Epithelial cell of esophagus (primary cell): Measurements from ENCODE around the gene GPR82.

Experiments
- DNase-seq: peaks from one replicate; pipeline ENCODE4 v3.0.0; 2010; ENCODE audit warnings: low read depth
- H3K4me3 ChIP-seq: 2 replicates; pipeline ENCODE4 v1.5.1; 2011; ENCODE audit warnings: mild to moderate bottlenecking, low read length, control low read depth
- TF ChIP-seq, protein P1 (sequence below): IDR thresholded peaks from 2 replicates; pipeline ENCODE4 v1.5.1; 2011; ENCODE audit warnings: low read depth, mild to moderate bottlenecking, low read length, control low read depth, inconsistent platforms; ENCODE audit not compliant: insufficient read depth; ENCODE audit errors: missing control alignments

GPR82 gene

GRCh38 chrX:41705680-41706374, 18.2 kb upstream of the GPR82 start:
- no peak overlapping the region for H3K4me3 ChIP-seq
- TF ChIP-seq, protein P1, sequence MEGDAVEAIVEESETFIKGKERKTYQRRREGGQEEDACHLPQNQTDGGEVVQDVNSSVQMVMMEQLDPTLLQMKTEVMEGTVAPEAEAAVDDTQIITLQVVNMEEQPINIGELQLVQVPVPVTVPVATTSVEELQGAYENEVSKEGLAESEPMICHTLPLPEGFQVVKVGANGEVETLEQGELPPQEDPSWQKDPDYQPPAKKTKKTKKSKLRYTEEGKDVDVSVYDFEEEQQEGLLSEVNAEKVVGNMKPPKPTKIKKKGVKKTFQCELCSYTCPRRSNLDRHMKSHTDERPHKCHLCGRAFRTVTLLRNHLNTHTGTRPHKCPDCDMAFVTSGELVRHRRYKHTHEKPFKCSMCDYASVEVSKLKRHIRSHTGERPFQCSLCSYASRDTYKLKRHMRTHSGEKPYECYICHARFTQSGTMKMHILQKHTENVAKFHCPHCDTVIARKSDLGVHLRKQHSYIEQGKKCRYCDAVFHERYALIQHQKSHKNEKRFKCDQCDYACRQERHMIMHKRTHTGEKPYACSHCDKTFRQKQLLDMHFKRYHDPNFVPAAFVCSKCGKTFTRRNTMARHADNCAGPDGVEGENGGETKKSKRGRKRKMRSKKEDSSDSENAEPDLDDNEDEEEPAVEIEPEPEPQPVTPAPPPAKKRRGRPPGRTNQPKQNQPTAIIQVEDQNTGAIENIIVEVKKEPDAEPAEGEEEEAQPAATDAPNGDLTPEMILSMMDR, result no peak
- DNase-seq, result no peak

DNA sequence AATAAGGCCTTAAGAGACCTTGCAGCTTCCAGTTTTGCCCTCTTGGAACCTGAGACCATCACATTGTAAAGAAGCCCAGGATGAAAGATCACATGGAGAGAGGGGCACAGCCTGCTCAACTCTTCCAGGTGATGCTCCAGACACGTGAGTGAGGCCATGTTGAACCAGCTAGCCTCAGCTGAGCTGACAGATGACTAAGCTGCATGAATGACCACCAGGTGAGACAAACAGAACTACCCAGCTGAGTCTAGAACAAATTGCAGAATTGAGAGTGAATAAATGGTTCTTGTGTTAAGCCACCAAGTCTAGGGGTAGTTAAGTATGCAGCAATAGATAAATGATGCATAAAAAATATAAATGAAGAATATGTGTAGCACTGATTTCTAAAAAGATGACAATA, 16.8 kb upstream of the GPR82 start:
- DNase-seq, result no peak
- no peak overlapping the region for H3K4me3 ChIP-seq
- TF ChIP-seq, protein P1, result no peak

DNA sequence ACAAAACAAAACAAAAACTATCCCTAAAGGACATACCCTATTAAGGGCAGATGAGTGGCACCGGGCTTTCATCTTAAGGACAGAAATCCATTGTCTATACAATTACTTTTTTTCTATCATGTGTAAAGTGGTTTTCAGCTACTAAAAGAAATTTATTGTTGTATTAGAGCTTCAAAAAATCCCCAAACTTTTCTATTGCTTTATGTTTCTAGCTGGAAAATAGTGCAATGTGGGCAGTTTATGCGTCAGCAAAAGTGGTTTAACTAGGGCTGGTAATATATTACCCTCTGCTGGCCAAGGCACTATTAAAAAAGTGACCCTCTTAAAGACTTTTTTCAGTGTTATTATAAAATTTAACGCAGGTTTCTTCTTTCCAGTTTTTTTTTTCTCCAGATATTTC, 15.5 kb upstream of the GPR82 start:
- TF ChIP-seq, protein P1, result no peak
- no peak overlapping the region for H3K4me3 ChIP-seq

DNA sequence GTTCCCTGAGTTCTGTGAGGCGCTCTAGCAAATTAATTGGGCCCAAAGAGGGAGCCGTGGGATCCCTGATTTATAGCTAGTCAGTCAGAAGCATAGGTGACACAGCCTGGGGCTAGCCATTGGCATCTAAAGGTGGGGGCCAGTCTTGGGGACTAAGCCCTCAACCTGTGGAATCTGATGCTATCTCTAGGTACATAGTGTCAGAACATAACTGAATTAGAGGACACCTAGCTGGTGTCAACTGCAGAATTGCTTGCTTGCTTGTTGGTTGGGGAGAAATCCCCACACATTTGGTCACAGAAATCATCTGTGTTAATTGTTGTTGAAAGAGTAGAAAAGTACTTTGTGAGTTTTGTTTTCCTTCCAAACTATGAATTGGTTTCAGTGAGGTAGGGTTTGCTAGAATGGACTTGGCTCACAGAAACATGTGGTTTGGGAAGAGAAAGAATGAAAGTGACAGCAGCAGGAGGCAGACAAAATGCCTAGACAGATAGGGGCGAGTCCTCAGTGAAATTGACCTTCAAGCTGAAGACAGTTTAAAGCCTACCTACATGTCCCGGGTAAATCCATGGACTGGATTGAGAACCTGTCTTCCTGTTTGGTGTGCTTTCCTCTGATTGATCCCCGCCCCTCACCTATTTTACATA, 12.8 kb upstream of the GPR82 start:
- no peak overlapping the region for H3K4me3 ChIP-seq
- no peak for DNase-seq
- TF ChIP-seq, protein P1, result no peak

More for the DNA sequence above, 15.5 kb upstream of the GPR82 start:
- no peak for DNase-seq

GRCh38 chrX:41716222-41716621, 7.8 kb upstream of the GPR82 start:
- TF ChIP-seq, protein P1, result no peak
- no peak overlapping the region for H3K4me3 ChIP-seq
- DNase-seq, result no peak

- TF ChIP-seq, protein P1, result no peak
- no peak for DNase-seq
- H3K4me3 ChIP-seq, result no peak overlapping the region
Observed at GRCh38 chrX:41716767-41717473, 7.1 kb upstream of the GPR82 start.
